ENCODE results near the gene SERP2. TPM values are rescaled to one million over a fixed set of nuclear protein-coding genes. Genes with fewer than 3 reads are reported as not detected.
A peak's percentile ranks its signal among the peaks of the same experiment; 100 is the strongest.

SERP2 gene
- total RNA-seq, 2 donors from 2014 or later = 3.3 to 14.5 TPM

- H3K36me3 ChIP-seq = no peaks in the 10 kb centered on the region
- H3K4me1 ChIP-seq (replicated peaks) = peaks cover 23% of the 10 kb centered on the region
- intact Hi-C loops (cut with DNase I) = no loop called here
- peak overlapping the region; percentile 79 to 84 for H3K27ac ChIP-seq
- H3K27me3 ChIP-seq (replicated peaks; ENCODE audit: insufficient read depth) = no peaks in the 10 kb centered on the region
- no peak for DNase-seq (ENCODE audit: low spot score)
- H3K9me3 ChIP-seq = no peaks in the 10 kb centered on the region
- 56% methylated on average over 2 of the region's 2 CpGs for WGBS
- TF ChIP-seq CTCF (IDR thresholded peaks at IDR 0.05) = no peak
- no peak for TF ChIP-seq POLR2AphosphoS5 (IDR thresholded peaks at IDR 0.05)
- no peak for TF ChIP-seq POLR2A (IDR thresholded peaks at IDR 0.05)
- no peak overlapping the region for H3K4me3 ChIP-seq
These were observed 28.0 kb downstream of the SERP2 start for GRCh38 chr13:44401577-44401976.

GRCh38 chr13:44402899-44403445 is 29.3 kb downstream of the SERP2 start:
- WGBS = 62% methylated on average over 13 of the region's 13 CpGs
- H3K4me3 ChIP-seq = no peak overlapping the region
- no peaks in the 10 kb centered on the region for H3K9me3 ChIP-seq
- intact Hi-C loops (cut with DNase I) = no loop called here
- H3K27ac ChIP-seq = peak overlapping the region; percentile 79 to 84
- H3K27me3 ChIP-seq (replicated peaks; ENCODE audit: insufficient read depth) = no peaks in the 10 kb centered on the region
- H3K36me3 ChIP-seq = no peaks in the 10 kb centered on the region
- no peak for TF ChIP-seq POLR2AphosphoS5 (IDR thresholded peaks at IDR 0.05)
- TF ChIP-seq POLR2A (IDR thresholded peaks at IDR 0.05) = no peak
- TF ChIP-seq CTCF (IDR thresholded peaks at IDR 0.05) = no peak
- H3K4me1 ChIP-seq (replicated peaks) = peaks cover 23% of the 10 kb centered on the region
- DNase-seq (ENCODE audit: low spot score) = peak; percentile 19

GRCh38 chr13:44403461-44404056 is 29.9 kb downstream of the SERP2 start:
- WGBS = 36% methylated on average over 11 of the region's 11 CpGs
- no peaks in the 10 kb centered on the region for H3K9me3 ChIP-seq
- H3K4me1 ChIP-seq (replicated peaks) = peaks cover 23% of the 10 kb centered on the region
- H3K4me3 ChIP-seq = no peak overlapping the region
- H3K27ac ChIP-seq = peak overlapping the region; percentile 79 to 84
- intact Hi-C loops (cut with DNase I) = no loop called here
- TF ChIP-seq POLR2A (IDR thresholded peaks at IDR 0.05) (no peak), POLR2AphosphoS5 (IDR thresholded peaks at IDR 0.05) (peak; percentile 85), CTCF (IDR thresholded peaks at IDR 0.05) (no peak)
- peak; percentile 91 for DNase-seq (ENCODE audit: low spot score)
- H3K27me3 ChIP-seq (replicated peaks; ENCODE audit: insufficient read depth) = no peaks in the 10 kb centered on the region
- H3K36me3 ChIP-seq = no peaks in the 10 kb centered on the region

GRCh38 chr13:44404261-44405132 is 30.9 kb downstream of the SERP2 start:
- no peaks in the 10 kb centered on the region for H3K9me3 ChIP-seq
- H3K27ac ChIP-seq = peak overlapping the region; percentile 79 to 84
- intact Hi-C loops (cut with DNase I) = no loop called here
- DNase-seq (ENCODE audit: low spot score) = peak; percentile 33
- H3K4me3 ChIP-seq = peak overlapping the region; percentile 15 to 30
- no peaks in the 10 kb centered on the region for H3K36me3 ChIP-seq
- no peaks in the 10 kb centered on the region for H3K27me3 ChIP-seq (replicated peaks; ENCODE audit: insufficient read depth)
- 50% methylated on average over 15 of the region's 15 CpGs for WGBS
- peaks cover 23% of the 10 kb centered on the region for H3K4me1 ChIP-seq (replicated peaks)
- no peak for TF ChIP-seq POLR2A (IDR thresholded peaks at IDR 0.05)
- TF ChIP-seq CTCF (IDR thresholded peaks at IDR 0.05) = no peak
- no peak for TF ChIP-seq POLR2AphosphoS5 (IDR thresholded peaks at IDR 0.05)

All from prostate gland (tissue), 2 donors.